NCI-H2081 treated with DMSO at 0.1 percent for 48 hours (cell line): ENCODE data around the gene ALDH8A1.
"Not testable (repeated sequence)": the region's sequence is repeated elsewhere in the genome, so short reads cannot be mapped to it uniquely, and the experiment has no call there.

Source experiments
- DNase-seq: peaks from one replicate; lab custom pipeline; 2025; lab: John Stamatoyannopoulos, UW

The ALDH8A1 gene

GRCh38 chr6:134909701-134910592 is 40.0 kb downstream of the ALDH8A1 start:
- no peak for DNase-seq

- DNase-seq = no peak
Measured at GRCh38 chr6:134908906-134909516, 40.9 kb downstream of the ALDH8A1 start.

GRCh38 chr6:134904731-134905130 is 45.2 kb downstream of the ALDH8A1 start:
- not testable (repeated sequence) for DNase-seq

GRCh38 chr6:134903448-134903847 is 46.5 kb downstream of the ALDH8A1 start:
- DNase-seq = no peak

- no peak for DNase-seq
Measured at GRCh38 chr6:134902936-134903335, 47.0 kb downstream of the ALDH8A1 start.

- DNase-seq = no peak
Measured at GRCh38 chr6:134902074-134902861, 47.6 kb downstream of the ALDH8A1 start.

GRCh38 chr6:134898575-134898974 is 51.3 kb downstream of the ALDH8A1 start:
- no peak for DNase-seq

GRCh38 chr6:134898166-134898565 is 51.7 kb downstream of the ALDH8A1 start:
- DNase-seq = not testable (repeated sequence)

- peak; percentile 59 for DNase-seq
Measured at GRCh38 chr6:134896910-134897309, 53.0 kb downstream of the ALDH8A1 start.

- no peak for DNase-seq
Measured at GRCh38 chr6:134894800-134895199, 55.1 kb downstream of the ALDH8A1 start.

- DNase-seq = no peak
Measured at GRCh38 chr6:134892362-134892761, 57.5 kb downstream of the ALDH8A1 start.

GRCh38 chr6:134891633-134892032 is 58.3 kb downstream of the ALDH8A1 start:
- no peak for DNase-seq

GRCh38 chr6:134888316-134888715 is 61.6 kb downstream of the ALDH8A1 start:
- no peak for DNase-seq

GRCh38 chr6:134884752-134885151 is 65.1 kb downstream of the ALDH8A1 start:
- no peak for DNase-seq

GRCh38 chr6:134883314-134883713 is 66.6 kb downstream of the ALDH8A1 start:
- no peak for DNase-seq

GRCh38 chr6:134882426-134883038 is 67.4 kb downstream of the ALDH8A1 start:
- DNase-seq = peak; percentile 9

- DNase-seq = no peak
Measured at GRCh38 chr6:134880487-134881190, 69.3 kb downstream of the ALDH8A1 start.

- no peak for DNase-seq
Measured at GRCh38 chr6:134878136-134878535, 71.8 kb downstream of the ALDH8A1 start.

GRCh38 chr6:134875367-134875766 is 74.5 kb downstream of the ALDH8A1 start:
- no peak for DNase-seq

GRCh38 chr6:134873500-134874388 is 76.2 kb downstream of the ALDH8A1 start:
- DNase-seq = no peak
